IMR-90 (cell line): ENCODE measurements around the gene TUBA3C.
"Not testable (repeated sequence)": the region's sequence is repeated elsewhere in the genome, so short reads cannot be mapped to it uniquely, and the experiment has no call there.

ENCODE experiments used
- CEBPB ChIP-seq: IDR thresholded peaks from 2 replicates; pipeline ENCODE4 v1.6.1; 2012; ENCODE audit warnings: low read depth, low read length, improper control_type of control experiment
- CTCF ChIP-seq: conservative IDR thresholded peaks from 2 replicates; pipeline ENCODE4 v1.5.1; 2012; ENCODE audit warnings: mild to moderate bottlenecking, low read depth, low read length, improper control_type of control experiment
- MAFK ChIP-seq: IDR thresholded peaks from 2 replicates; pipeline ENCODE4 v1.6.1; 2012; ENCODE audit warnings: low read depth, low read length, improper control_type of control experiment
- POLR2A ChIP-seq: IDR thresholded peaks from 2 replicates; pipeline ENCODE4 v1.6.1; 2012; ENCODE audit warnings: mild to moderate bottlenecking, low read depth, low read length
- RAD21 ChIP-seq: IDR thresholded peaks from 2 replicates; pipeline ENCODE4 v1.6.1; 2012; ENCODE audit warnings: low read length, improper control_type of control experiment
- RCOR1 ChIP-seq: IDR thresholded peaks from 2 replicates; pipeline ENCODE4 v1.6.1; 2012; ENCODE audit warnings: mild to moderate bottlenecking, low read length, improper control_type of control experiment; ENCODE audit not compliant: insufficient replicate concordance
- SMC3 ChIP-seq: fragments of 150-350 bp; IDR thresholded peaks from 2 replicates; pipeline ENCODE4 v1.6.1; 2016; ENCODE audit warnings: low read depth, mild to moderate bottlenecking, antibody characterized with exemption, low read length, moderate library complexity

GRCh38 chr13:19189368-19189767 lies 7.7 kb upstream of the TUBA3C start:
- TF ChIP-seq CTCF, POLR2A, CEBPB, SMC3, RAD21, MAFK, RCOR1: not testable (repeated sequence)
